Measurements from ENCODE around the gene CACNA1F.
A peak's percentile ranks its signal among the peaks of the same experiment; 100 is the strongest.

CACNA1F gene

GRCh38 chrX:49172280-49172780 is 60.8 kb downstream of the CACNA1F start:
- peak; percentile 76 for DNase-seq

GRCh38 chrX:49171752-49172279 is 61.3 kb downstream of the CACNA1F start, which contains the start of gene PLP2:
PLP2 (plus strand) TSS chrX:49171898; CDS start chrX:49172001, 103 bp downstream.
- peak; percentile 68 for DNase-seq

- no peak for DNase-seq
Measured at GRCh38 chrX:49167740-49168108, 65.4 kb downstream of the CACNA1F start.

- peak; percentile 77 for DNase-seq
Measured at GRCh38 chrX:49166914-49167739, 66.0 kb downstream of the CACNA1F start.

- DNase-seq: peak; percentile 84
Measured at GRCh38 chrX:49165901-49166881, 66.9 kb downstream of the CACNA1F start.

GRCh38 chrX:49164589-49165360 is 68.4 kb downstream of the CACNA1F start:
- DNase-seq: no peak

- DNase-seq: peak; percentile 86
Measured at GRCh38 chrX:49163555-49164419, 69.4 kb downstream of the CACNA1F start.

GRCh38 chrX:49162620-49163019 is 70.5 kb downstream of the CACNA1F start, which contains the start of gene MAGIX:
MAGIX (plus strand) TSS chrX:49162758; CDS start chrX:49162890, 132 bp downstream.
- no peak for DNase-seq

- DNase-seq: no peak
Measured at GRCh38 chrX:49161632-49162031, 71.5 kb downstream of the CACNA1F start.

GRCh38 chrX:49160908-49161307 is 72.2 kb downstream of the CACNA1F start:
- DNase-seq: no peak

- no peak for DNase-seq
Measured at GRCh38 chrX:49157194-49157593, 75.9 kb downstream of the CACNA1F start.

- DNase-seq: peak; percentile 88
Measured at GRCh38 chrX:49155900-49156837, 77.0 kb downstream of the CACNA1F start.

- DNase-seq: peak; percentile 36
Measured at GRCh38 chrX:49155243-49155899, 77.8 kb downstream of the CACNA1F start.
